ENCODE data around the gene SPRR3.
A peak's percentile ranks its signal among the peaks of the same experiment; 100 is the strongest.
"Not testable (repeated sequence)": the region's sequence is repeated elsewhere in the genome, so short reads cannot be mapped to it uniquely, and the experiment has no call there.

SPRR3 gene

DNA sequence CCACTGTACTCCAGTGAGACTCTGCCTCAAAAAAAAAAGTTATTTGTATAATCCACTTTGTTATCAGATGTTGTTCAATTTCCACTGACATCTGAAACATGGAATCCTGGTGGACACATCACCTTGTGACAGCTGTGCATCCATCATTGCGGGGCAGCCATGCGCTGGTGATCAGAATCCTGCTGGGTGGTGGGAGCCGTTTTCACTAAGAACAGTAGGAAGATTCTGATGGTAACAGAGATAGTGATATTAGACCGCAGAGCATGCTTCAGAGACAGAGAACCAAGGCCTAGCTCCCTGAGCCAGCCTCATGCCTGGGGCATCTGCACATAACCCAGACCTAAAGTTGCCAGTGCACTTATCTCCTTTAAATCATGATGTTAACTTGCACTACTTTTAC, 3.1 kb upstream of the SPRR3 start:
- H3K9me3 ChIP-seq (ENCODE audit: control extremely low read depth in 1 of 5, control insufficient read depth in 4 of 5, insufficient read depth in 2 of 5, low read depth in 1 of 5, low read length in 4 of 5), result peaks cover 0 to 4% (median 3%) of the 10 kb centered on the region in 5 experiments
- CTCF ChIA-PET, result no interaction called here
- H3K4me3 ChIP-seq (ENCODE audit: control insufficient read depth in 1 of 7, extremely low read depth in 1 of 7, insufficient read depth in 4 of 7, low read depth in 2 of 7, low read length in 6 of 7), result no peak overlapping the region
- peaks cover 0 to 6% (median 3%) of the 10 kb centered on the region in 5 experiments for H3K27me3 ChIP-seq (replicated peaks in 2 of 5; ENCODE audit: control insufficient read depth in 4 of 5, insufficient read depth in 5 of 5, low read length in 4 of 5)
- no peak overlapping the region for H3K27ac ChIP-seq (ENCODE audit: insufficient read depth in 1 of 2, low read depth in 1 of 2, low read length in 2 of 2, poor library complexity in 1 of 2, severe bottlenecking in 2 of 2)
- WGBS (ENCODE audit: insufficient coverage), result 96% methylated on average over 4 of the region's 4 CpGs
- POLR2A ChIA-PET, result interaction anchor here (0.6 kb wide), 1 partner anchor 14 kb away, joined by 3 read pairs; no protein-coding TSS in a partner anchor
- no peaks in the 10 kb centered on the region for H3K4me1 ChIP-seq (ENCODE audit: control extremely low read depth in 1 of 4, control insufficient read depth in 4 of 4, insufficient read depth in 4 of 4, low read length in 3 of 4)
- no peak for DNase-seq
- no peaks in the 10 kb centered on the region for H3K36me3 ChIP-seq (ENCODE audit: control insufficient read depth in 4 of 4, insufficient read depth in 4 of 4, low read length in 3 of 4)

- H3K4me1 ChIP-seq (ENCODE audit: control extremely low read depth in 1 of 4, control insufficient read depth in 4 of 4, insufficient read depth in 4 of 4, low read length in 3 of 4), result no peaks in the 10 kb centered on the region
- no peak for DNase-seq
- no peak overlapping the region for H3K27ac ChIP-seq (ENCODE audit: insufficient read depth in 1 of 2, low read depth in 1 of 2, low read length in 2 of 2, poor library complexity in 1 of 2, severe bottlenecking in 2 of 2)
- peaks cover 0 to 4% (median 3%) of the 10 kb centered on the region in 5 experiments for H3K9me3 ChIP-seq (ENCODE audit: control extremely low read depth in 1 of 5, control insufficient read depth in 4 of 5, insufficient read depth in 2 of 5, low read depth in 1 of 5, low read length in 4 of 5)
- ChIA-PET CTCF (no interaction called here), POLR2A (no interaction called here)
- peaks cover 0 to 6% (median 3%) of the 10 kb centered on the region in 5 experiments for H3K27me3 ChIP-seq (replicated peaks in 2 of 5; ENCODE audit: control insufficient read depth in 4 of 5, insufficient read depth in 5 of 5, low read length in 4 of 5)
- WGBS (ENCODE audit: insufficient coverage), result 83% methylated on average over 2 of the region's 6 CpGs
- no peaks in the 10 kb centered on the region for H3K36me3 ChIP-seq (ENCODE audit: control insufficient read depth in 4 of 4, insufficient read depth in 4 of 4, low read length in 3 of 4)
- H3K4me3 ChIP-seq (ENCODE audit: control insufficient read depth in 1 of 7, extremely low read depth in 1 of 7, insufficient read depth in 4 of 7, low read depth in 2 of 7, low read length in 6 of 7), result no peak overlapping the region
Measured at GRCh38 chr1:152999818-153000217, 1.7 kb upstream of the SPRR3 start.

GRCh38 chr1:153000294-153000693, 1.3 kb upstream of the SPRR3 start:
- no peak for DNase-seq
- POLR2A ChIA-PET, result no interaction called here
- Histone ChIP-seq H3K27ac (ENCODE audit: insufficient read depth in 1 of 2, low read depth in 1 of 2, low read length in 2 of 2, poor library complexity in 1 of 2, severe bottlenecking in 2 of 2) (no peak overlapping the region), H3K4me3 (ENCODE audit: control insufficient read depth in 1 of 7, extremely low read depth in 1 of 7, insufficient read depth in 4 of 7, low read depth in 2 of 7, low read length in 6 of 7) (no peak overlapping the region), H3K9me3 (ENCODE audit: control extremely low read depth in 1 of 5, control insufficient read depth in 4 of 5, insufficient read depth in 2 of 5, low read depth in 1 of 5, low read length in 4 of 5) (peaks cover 0 to 2% (median 0%) of the 10 kb centered on the region in 5 experiments), H3K4me1 (ENCODE audit: control extremely low read depth in 1 of 4, control insufficient read depth in 4 of 4, insufficient read depth in 4 of 4, low read length in 3 of 4) (no peaks in the 10 kb centered on the region), H3K27me3 (replicated peaks in 2 of 5; ENCODE audit: control insufficient read depth in 4 of 5, insufficient read depth in 5 of 5, low read length in 4 of 5) (peaks cover 0 to 6% (median 3%) of the 10 kb centered on the region in 5 experiments), H3K36me3 (ENCODE audit: control insufficient read depth in 4 of 4, insufficient read depth in 4 of 4, low read length in 3 of 4) (no peaks in the 10 kb centered on the region)
- CTCF ChIA-PET, result interaction anchor here (0.7 kb wide), 1 partner anchor 8 kb away, joined by 3 read pairs; no protein-coding TSS in a partner anchor
- WGBS (ENCODE audit: insufficient coverage), result no CpG with 5 or more reads among the region's 1 CpG

DNA sequence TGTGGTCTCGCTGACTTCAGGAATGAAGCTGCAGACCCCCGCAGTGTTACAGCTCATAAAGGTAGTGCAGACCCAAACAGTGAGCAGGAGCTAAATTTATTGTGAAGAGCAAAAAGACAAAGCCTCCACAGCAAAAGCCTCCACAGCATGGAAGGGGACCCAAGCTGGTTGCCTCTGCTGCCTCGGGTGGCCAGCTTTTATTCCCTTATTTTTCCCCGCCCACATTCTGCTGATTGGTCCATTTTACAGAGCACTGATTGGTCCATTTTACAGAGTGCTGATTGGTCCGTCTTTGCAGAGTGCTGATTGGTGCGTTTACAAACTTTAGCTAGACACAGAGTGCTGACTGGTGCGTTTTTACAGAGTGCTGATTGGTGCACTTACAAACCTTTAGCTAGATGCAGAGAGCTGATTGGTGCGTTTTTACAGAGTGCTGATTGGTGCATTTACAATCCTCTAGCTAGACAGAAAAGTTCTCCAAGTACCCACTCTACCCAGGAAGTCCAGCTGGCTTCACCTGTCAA, 9.7 kb downstream of the SPRR3 start:
- POLR2A ChIA-PET, DNase-seq: not testable (repeated sequence)
- WGBS (ENCODE audit: insufficient coverage), result 87% methylated on average over 7 of the region's 8 CpGs

DNA sequence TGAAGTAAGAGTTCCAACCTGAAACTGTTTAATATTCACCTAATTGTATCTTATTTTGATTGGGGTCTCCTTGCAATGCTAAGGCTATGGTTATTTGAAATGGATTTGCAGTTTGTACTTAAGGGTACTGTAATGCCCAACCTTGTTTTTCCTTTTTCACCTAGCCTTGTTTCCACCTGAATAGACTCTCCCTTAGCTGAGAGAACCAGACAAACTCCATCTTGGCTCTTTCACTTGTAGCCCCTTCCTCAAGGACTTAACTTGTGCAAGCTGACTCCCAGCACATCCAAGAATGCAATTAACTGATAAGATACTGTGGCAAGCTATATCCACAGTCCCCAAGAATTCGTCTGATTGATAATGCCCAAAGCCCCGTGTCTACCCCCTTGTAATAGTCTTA, 20.3 kb downstream of the SPRR3 start:
- CTCF ChIA-PET, result interaction anchor here (1.3 kb wide), 1 partner anchor 11 kb away, joined by 3 read pairs; no protein-coding TSS in a partner anchor
- H3K36me3 ChIP-seq (ENCODE audit: control insufficient read depth in 4 of 4, insufficient read depth in 4 of 4, low read length in 3 of 4); H3K4me3 ChIP-seq (ENCODE audit: control insufficient read depth in 1 of 7, extremely low read depth in 1 of 7, insufficient read depth in 4 of 7, low read depth in 2 of 7, low read length in 6 of 7); POLR2A ChIA-PET; DNase-seq; H3K27me3 ChIP-seq (replicated peaks in 2 of 5; ENCODE audit: control insufficient read depth in 4 of 5, insufficient read depth in 5 of 5, low read length in 4 of 5); H3K27ac ChIP-seq (ENCODE audit: insufficient read depth in 1 of 2, low read depth in 1 of 2, low read length in 2 of 2, poor library complexity in 1 of 2, severe bottlenecking in 2 of 2); H3K9me3 ChIP-seq (ENCODE audit: control extremely low read depth in 1 of 5, control insufficient read depth in 4 of 5, insufficient read depth in 2 of 5, low read depth in 1 of 5, low read length in 4 of 5); H3K4me1 ChIP-seq (ENCODE audit: control extremely low read depth in 1 of 4, control insufficient read depth in 4 of 4, insufficient read depth in 4 of 4, low read length in 3 of 4): not testable (repeated sequence)
- 49% methylated on average over 2 of the region's 2 CpGs for WGBS (ENCODE audit: insufficient coverage)

More for the DNA sequence above, 9.7 kb downstream of the SPRR3 start:
- H3K4me1 ChIP-seq (ENCODE audit: control extremely low read depth in 1 of 4, control insufficient read depth in 4 of 4, insufficient read depth in 4 of 4, low read length in 3 of 4); H3K27me3 ChIP-seq (replicated peaks in 2 of 5; ENCODE audit: control insufficient read depth in 4 of 5, insufficient read depth in 5 of 5, low read length in 4 of 5); CTCF ChIA-PET; H3K4me3 ChIP-seq (ENCODE audit: control insufficient read depth in 1 of 7, extremely low read depth in 1 of 7, insufficient read depth in 4 of 7, low read depth in 2 of 7, low read length in 6 of 7); H3K27ac ChIP-seq (ENCODE audit: insufficient read depth in 1 of 2, low read depth in 1 of 2, low read length in 2 of 2, poor library complexity in 1 of 2, severe bottlenecking in 2 of 2); H3K9me3 ChIP-seq (ENCODE audit: control extremely low read depth in 1 of 5, control insufficient read depth in 4 of 5, insufficient read depth in 2 of 5, low read depth in 1 of 5, low read length in 4 of 5); H3K36me3 ChIP-seq (ENCODE audit: control insufficient read depth in 4 of 4, insufficient read depth in 4 of 4, low read length in 3 of 4): not testable (repeated sequence)

GRCh38 chr1:153022340-153022739, 20.8 kb downstream of the SPRR3 start:
- H3K27ac ChIP-seq (ENCODE audit: insufficient read depth in 1 of 2, low read depth in 1 of 2, low read length in 2 of 2, poor library complexity in 1 of 2, severe bottlenecking in 2 of 2); H3K4me3 ChIP-seq (ENCODE audit: control insufficient read depth in 1 of 7, extremely low read depth in 1 of 7, insufficient read depth in 4 of 7, low read depth in 2 of 7, low read length in 6 of 7); H3K27me3 ChIP-seq (replicated peaks in 2 of 5; ENCODE audit: control insufficient read depth in 4 of 5, insufficient read depth in 5 of 5, low read length in 4 of 5); H3K36me3 ChIP-seq (ENCODE audit: control insufficient read depth in 4 of 4, insufficient read depth in 4 of 4, low read length in 3 of 4); H3K9me3 ChIP-seq (ENCODE audit: control extremely low read depth in 1 of 5, control insufficient read depth in 4 of 5, insufficient read depth in 2 of 5, low read depth in 1 of 5, low read length in 4 of 5); H3K4me1 ChIP-seq (ENCODE audit: control extremely low read depth in 1 of 4, control insufficient read depth in 4 of 4, insufficient read depth in 4 of 4, low read length in 3 of 4): not testable (repeated sequence)
- DNase-seq, result peak in 2 of 3 donors; percentile 9 to 10
- POLR2A ChIA-PET, result interaction anchor here (0.6 kb wide), 1 partner anchor 53 kb away, joined by 4 read pairs; no protein-coding TSS in a partner anchor
- WGBS (ENCODE audit: insufficient coverage), result 25% methylated on average over 4 of the region's 9 CpGs
- CTCF ChIA-PET, result interaction anchor here (1.3 kb wide), 1 partner anchor 11 kb away, joined by 3 read pairs; no protein-coding TSS in a partner anchor

DNA sequence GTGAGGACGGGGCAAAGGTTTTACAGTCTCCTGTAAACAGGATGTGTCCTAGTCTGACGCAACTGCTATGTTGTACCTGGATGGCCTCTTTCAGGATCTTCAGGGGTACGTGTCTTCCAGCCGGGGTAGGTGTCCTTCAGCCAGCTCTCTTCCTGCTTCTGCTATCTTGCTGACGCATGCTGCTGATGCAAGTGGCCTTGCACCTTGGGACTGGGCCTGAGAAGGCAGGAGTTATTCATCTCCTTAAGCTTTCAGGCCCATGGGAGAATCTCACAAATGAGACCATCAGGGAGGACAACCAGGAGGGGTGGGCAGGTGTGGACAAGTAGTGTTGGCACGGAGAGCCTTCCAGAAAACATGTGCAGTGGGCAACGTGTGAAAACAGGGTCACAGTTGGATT, 21.6 kb downstream of the SPRR3 start:
- no peak overlapping the region for H3K27ac ChIP-seq (ENCODE audit: insufficient read depth in 1 of 2, low read depth in 1 of 2, low read length in 2 of 2, poor library complexity in 1 of 2, severe bottlenecking in 2 of 2)
- H3K4me1 ChIP-seq (ENCODE audit: control extremely low read depth in 1 of 4, control insufficient read depth in 4 of 4, insufficient read depth in 4 of 4, low read length in 3 of 4), result no peaks in the 10 kb centered on the region
- no peak overlapping the region for H3K4me3 ChIP-seq (ENCODE audit: control insufficient read depth in 1 of 7, extremely low read depth in 1 of 7, insufficient read depth in 4 of 7, low read depth in 2 of 7, low read length in 6 of 7)
- H3K27me3 ChIP-seq (replicated peaks in 2 of 5; ENCODE audit: control insufficient read depth in 4 of 5, insufficient read depth in 5 of 5, low read length in 4 of 5), result peaks cover 0 to 5% (median 0%) of the 10 kb centered on the region in 5 experiments
- peaks cover 0 to 3% (median 0%) of the 10 kb centered on the region in 5 experiments for H3K9me3 ChIP-seq (ENCODE audit: control extremely low read depth in 1 of 5, control insufficient read depth in 4 of 5, insufficient read depth in 2 of 5, low read depth in 1 of 5, low read length in 4 of 5)
- ChIA-PET CTCF (no interaction called here), POLR2A (no interaction called here)
- DNase-seq, result no peak
- no peaks in the 10 kb centered on the region for H3K36me3 ChIP-seq (ENCODE audit: control insufficient read depth in 4 of 4, insufficient read depth in 4 of 4, low read length in 3 of 4)
- 99% methylated on average over 6 of the region's 7 CpGs for WGBS (ENCODE audit: insufficient coverage)

Measured in common myeloid progenitor, CD34-positive (primary cell).